HEK293 (cell line): ENCODE results near the gene CD46.
A peak's percentile ranks its signal among the peaks of the same experiment; 100 is the strongest.
"Not testable (repeated sequence)": the region's sequence is repeated elsewhere in the genome, so short reads cannot be mapped to it uniquely, and the experiment has no call there.

ENCODE experiments used
- CTCF ChIA-PET: fragments of 350-600 bp; formaldehyde crosslinking; extraction: SDS; loops from one replicate; lab custom pipeline; 2021; ENCODE audit warnings: antibody characterized with exemption; lab: Yijun Ruan, JAX
- POLR2A ChIA-PET: fragments of 300-600 bp; formaldehyde crosslinking; extraction: SDS; loops from one replicate; lab custom pipeline; 2020; ENCODE audit warnings: antibody characterized with exemption, inconsistent platforms; lab: Yijun Ruan, JAX
- H3K27ac ChIP-seq: fragments of 200-500 bp; sonication (Bioruptor generic); 2 replicates; pipeline ENCODE4 v1.5.1; 2014; ENCODE audit warnings: low read depth, low read length, control low read depth, inconsistent platforms; ENCODE audit errors: extremely low read depth
- H3K36me3 ChIP-seq, 2 experiments: fragments of 200-500 bp in 1 of 2; sonication (Bioruptor generic) in 1 of 2; 1 replicate in 1 of 2; 2 replicates in 1 of 2; pipeline ENCODE4 v1.5.1; 2014 to 2017; ENCODE audit warnings: inconsistent platforms in 2 of 2, low read length in 2 of 2; ENCODE audit not compliant: control insufficient read depth in 2 of 2, insufficient read depth in 1 of 2
- H3K4me1 ChIP-seq: fragments of 200-500 bp; sonication (Bioruptor generic); 2 replicates; pipeline ENCODE4 v1.5.1; 2014; ENCODE audit warnings: mild to moderate bottlenecking, low read length, inconsistent platforms; ENCODE audit not compliant: control insufficient read depth, insufficient read depth
- H3K4me3 ChIP-seq: 2 replicates; pipeline ENCODE4 v1.5.1; 2011; ENCODE audit warnings: low read depth, mild to moderate bottlenecking, control low read depth, low read length, moderate library complexity
- H3K9me3 ChIP-seq: fragments of 200-500 bp; sonication (Bioruptor generic); 2 replicates; pipeline ENCODE4 v1.5.1; 2014; ENCODE audit warnings: low read depth, low read length, inconsistent platforms; ENCODE audit not compliant: control insufficient read depth, insufficient read depth
- ELK4 ChIP-seq: IDR thresholded peaks from 2 replicates; pipeline ENCODE4 v1.6.1; 2011; ENCODE audit warnings: mild to moderate bottlenecking, low read depth, low read length, borderline replicate concordance
- ZIC2 ChIP-seq: fragments of 450-650 bp; formaldehyde crosslinking; IDR thresholded peaks from 2 replicates; pipeline ENCODE4 v1.5.1; 2016; ENCODE audit warnings: missing biosample characterization, missing genetic modification characterization
- ZNF146 ChIP-seq: fragments of 450-650 bp; formaldehyde crosslinking; IDR thresholded peaks from 2 replicates; pipeline ENCODE4 v1.5.1; 2016; ENCODE audit warnings: missing biosample characterization, missing genetic modification characterization
- ZNF280D ChIP-seq: fragments of 450-650 bp; formaldehyde crosslinking; IDR thresholded peaks from 2 replicates; pipeline ENCODE4 v1.5.1; 2016; ENCODE audit warnings: missing biosample characterization, missing genetic modification characterization
- ZNF292 ChIP-seq: fragments of 450-650 bp; formaldehyde crosslinking; IDR thresholded peaks from 2 replicates; pipeline ENCODE4 v1.5.1; 2016; ENCODE audit warnings: low read depth, missing biosample characterization, missing genetic modification characterization, borderline replicate concordance
- ZNF580 ChIP-seq: fragments of 450-650 bp; formaldehyde crosslinking; IDR thresholded peaks from 2 replicates; pipeline ENCODE4 v1.5.1; 2016; ENCODE audit warnings: missing biosample characterization, missing genetic modification characterization
- ZNF658 ChIP-seq: fragments of 450-650 bp; formaldehyde crosslinking; IDR thresholded peaks from 2 replicates; pipeline ENCODE4; 2016; ENCODE audit warnings: missing biosample characterization, missing genetic modification characterization
- ZXDB ChIP-seq: fragments of 450-650 bp; formaldehyde crosslinking; IDR thresholded peaks from 2 replicates; pipeline ENCODE4 v1.5.1; 2016; ENCODE audit warnings: missing biosample characterization, missing genetic modification characterization

The CD46 gene

GRCh38 chr1:207766569-207766968 is 14.7 kb downstream of the CD46 start:
- no peaks in the 10 kb centered on the region for H3K9me3 ChIP-seq
- CTCF ChIA-PET: no interaction called here
- peaks cover 23 to 66% of the 10 kb centered on the region in 2 experiments for H3K36me3 ChIP-seq
- no peak overlapping the region for H3K4me3 ChIP-seq
- TF ChIP-seq ZIC2 (tag by site-specific recombination) (no peak), ZXDB (tag by site-specific recombination) (no peak), ZNF292 (tag by site-specific recombination) (no peak), ELK4 (no peak), ZNF658 (no peak)
- TF ChIP-seq, all 188 proteins: peak for 0
- Histone ChIP-seq H3K4me1 (no peaks in the 10 kb centered on the region), H3K27ac (no peak overlapping the region)
- POLR2A ChIA-PET: no interaction called here

GRCh38 chr1:207770514-207770913 is 18.7 kb downstream of the CD46 start:
- CTCF ChIA-PET, POLR2A ChIA-PET: not testable (repeated sequence)

GRCh38 chr1:207776045-207776444 is 24.2 kb downstream of the CD46 start:
- H3K4me1 ChIP-seq, H3K27ac ChIP-seq, H3K9me3 ChIP-seq, H3K4me3 ChIP-seq, POLR2A ChIA-PET: not testable (repeated sequence)
- H3K36me3 ChIP-seq: peaks cover 3 to 16% of the 10 kb centered on the region in 2 experiments; a peak in 2 of 3 replicates
- CTCF ChIA-PET: interaction anchor here (1.2 kb wide), 1 partner anchor 21 kb away, joined by 3 read pairs; no protein-coding TSS in a partner anchor

More at GRCh38 chr1:207770514-207770913, 18.7 kb downstream of the CD46 start:
- not testable (repeated sequence) for H3K27ac ChIP-seq, H3K9me3 ChIP-seq, H3K4me1 ChIP-seq
- H3K36me3 ChIP-seq: peaks cover 12 to 34% of the 10 kb centered on the region in 2 experiments
- TF ChIP-seq ZNF580 (tag by site-specific recombination) (0 out of 2 replicates have a peak, but pooled peaks have one; percentile 52), ZNF146 (tag by site-specific recombination) (peak; percentile 82)
- TF ChIP-seq, all 188 proteins: peak for 2; not testable (repeated sequence) for 186
- H3K4me3 ChIP-seq: not testable (repeated sequence)

- H3K4me3 ChIP-seq, H3K4me1 ChIP-seq, H3K9me3 ChIP-seq, POLR2A ChIA-PET, H3K27ac ChIP-seq: not testable (repeated sequence)
- H3K36me3 ChIP-seq: peaks cover 3 to 16% of the 10 kb centered on the region in 2 experiments; a peak in 2 of 3 replicates
- CTCF ChIA-PET: interaction anchor here (1.1 to 1.2 kb wide), 2 partner anchors 20 to 66 kb away, joined by 3 read pairs; no protein-coding TSS in a partner anchor
- TF ChIP-seq ZNF280D (tag by site-specific recombination) (0 out of 2 replicates have a peak, but pooled peaks have one; percentile 12), ZNF146 (tag by site-specific recombination) (peak; percentile 88), ZNF580 (tag by site-specific recombination) (peak; percentile 81; the same call in 1 of the 2 replicates)
- TF ChIP-seq, all 188 proteins: peak for 3; not testable (repeated sequence) for 185
Observed at GRCh38 chr1:207777412-207777811, 25.6 kb downstream of the CD46 start.
